GM12874 (cell line): ENCODE data around the gene CAPN10.

Experiments used
- TF ChIP-seq, protein P1 (sequence below): IDR thresholded peaks from 2 replicates; pipeline ENCODE4 v1.5.1; 2011; ENCODE audit warnings: low read depth, mild to moderate bottlenecking, control low read depth, low read length, moderate library complexity; ENCODE audit not compliant: insufficient read depth

Gene CAPN10

DNA sequence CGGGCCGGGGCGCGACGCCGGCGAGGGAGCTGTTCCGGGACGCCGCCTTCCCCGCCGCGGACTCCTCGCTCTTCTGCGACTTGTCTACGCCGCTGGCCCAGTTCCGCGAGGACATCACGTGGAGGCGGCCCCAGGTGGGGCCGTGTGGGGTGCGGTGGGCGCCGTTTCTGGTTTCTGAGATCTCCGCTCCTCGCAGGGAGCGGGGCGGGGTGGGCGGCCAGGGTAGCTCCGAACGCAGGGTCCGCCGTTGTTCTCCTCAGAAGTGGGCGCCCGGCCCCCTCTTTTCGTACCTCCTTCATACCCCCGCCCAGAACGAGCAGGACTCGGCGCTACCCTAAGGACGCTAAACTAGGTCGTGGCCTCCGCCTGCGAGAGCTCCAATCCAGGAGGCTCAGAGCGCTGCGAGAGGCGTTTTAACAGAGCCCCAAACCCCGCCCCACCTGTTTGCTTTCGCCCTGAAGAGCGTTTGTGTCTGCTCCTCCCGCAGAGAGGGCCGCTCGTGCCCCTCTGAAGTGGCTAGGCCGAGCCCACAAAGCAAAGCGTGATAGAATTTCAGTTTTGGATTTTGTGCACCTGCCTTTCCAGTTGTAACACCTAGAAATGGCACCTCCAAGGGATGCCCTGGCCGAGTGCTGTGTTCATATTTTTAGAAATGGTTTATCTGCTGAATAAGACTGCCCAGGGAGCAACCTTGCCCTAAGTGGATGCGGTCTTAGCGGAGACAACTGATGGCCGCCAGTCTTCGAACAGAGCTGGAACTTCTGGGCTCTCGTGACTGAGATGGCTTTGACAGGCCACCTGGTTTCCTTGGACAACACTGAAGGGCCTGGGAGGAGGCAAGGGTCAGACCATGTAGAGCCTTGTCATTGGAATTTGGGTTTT lies 626 bp downstream of the CAPN10 start:
- TF ChIP-seq, protein P1, sequence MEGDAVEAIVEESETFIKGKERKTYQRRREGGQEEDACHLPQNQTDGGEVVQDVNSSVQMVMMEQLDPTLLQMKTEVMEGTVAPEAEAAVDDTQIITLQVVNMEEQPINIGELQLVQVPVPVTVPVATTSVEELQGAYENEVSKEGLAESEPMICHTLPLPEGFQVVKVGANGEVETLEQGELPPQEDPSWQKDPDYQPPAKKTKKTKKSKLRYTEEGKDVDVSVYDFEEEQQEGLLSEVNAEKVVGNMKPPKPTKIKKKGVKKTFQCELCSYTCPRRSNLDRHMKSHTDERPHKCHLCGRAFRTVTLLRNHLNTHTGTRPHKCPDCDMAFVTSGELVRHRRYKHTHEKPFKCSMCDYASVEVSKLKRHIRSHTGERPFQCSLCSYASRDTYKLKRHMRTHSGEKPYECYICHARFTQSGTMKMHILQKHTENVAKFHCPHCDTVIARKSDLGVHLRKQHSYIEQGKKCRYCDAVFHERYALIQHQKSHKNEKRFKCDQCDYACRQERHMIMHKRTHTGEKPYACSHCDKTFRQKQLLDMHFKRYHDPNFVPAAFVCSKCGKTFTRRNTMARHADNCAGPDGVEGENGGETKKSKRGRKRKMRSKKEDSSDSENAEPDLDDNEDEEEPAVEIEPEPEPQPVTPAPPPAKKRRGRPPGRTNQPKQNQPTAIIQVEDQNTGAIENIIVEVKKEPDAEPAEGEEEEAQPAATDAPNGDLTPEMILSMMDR = no peak

GRCh38 chr2:240588006-240588655 lies 1.6 kb downstream of the CAPN10 start:
- TF ChIP-seq, protein P1 = no peak

DNA sequence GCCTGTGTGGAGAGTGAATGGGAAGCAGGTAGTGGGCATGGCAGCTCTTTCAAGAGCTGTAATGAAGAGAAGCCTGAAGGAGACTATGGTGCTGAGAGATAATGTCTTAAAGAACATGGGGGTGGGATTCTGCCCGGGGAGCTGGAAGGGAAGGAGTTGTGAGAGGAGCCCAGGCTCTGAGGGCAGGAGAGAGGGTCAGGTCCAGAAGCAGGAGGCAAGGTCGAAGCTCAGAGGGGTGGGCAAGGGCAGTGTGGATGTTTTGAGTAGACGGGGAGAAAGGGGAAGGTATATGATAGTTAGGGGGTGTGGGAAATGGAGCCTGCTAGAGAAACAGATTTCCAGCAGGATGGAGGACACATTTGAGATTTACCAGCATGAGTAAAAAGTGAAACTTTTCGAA lies 2.1 kb downstream of the CAPN10 start:
- TF ChIP-seq, protein P1 = no peak

DNA sequence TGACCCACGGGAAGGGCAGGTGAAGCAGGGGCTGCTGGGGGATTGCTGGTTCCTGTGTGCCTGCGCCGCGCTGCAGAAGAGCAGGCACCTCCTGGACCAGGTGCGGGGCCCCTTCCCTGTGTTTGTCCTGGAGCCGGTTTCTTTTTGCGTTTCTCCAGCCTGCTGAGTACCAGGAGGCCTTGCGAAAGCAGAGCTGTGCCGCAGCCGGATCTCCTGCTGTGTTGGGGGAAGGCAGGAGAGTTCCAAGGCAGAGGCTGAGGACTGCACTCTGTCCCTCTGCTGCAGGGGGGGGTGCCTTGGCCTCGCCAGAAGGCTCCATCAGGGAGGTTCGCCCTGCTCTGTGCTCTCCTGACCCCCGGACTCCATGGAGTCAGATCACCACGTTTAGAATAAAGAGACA lies 2.8 kb downstream of the CAPN10 start:
- TF ChIP-seq, protein P1 = no peak

- TF ChIP-seq, protein P1 = no peak
Observed at GRCh38 chr2:240589850-240590525, 3.5 kb downstream of the CAPN10 start.

- TF ChIP-seq, protein P1 = no peak
Observed at GRCh38 chr2:240590681-240591111, 4.2 kb downstream of the CAPN10 start.

DNA sequence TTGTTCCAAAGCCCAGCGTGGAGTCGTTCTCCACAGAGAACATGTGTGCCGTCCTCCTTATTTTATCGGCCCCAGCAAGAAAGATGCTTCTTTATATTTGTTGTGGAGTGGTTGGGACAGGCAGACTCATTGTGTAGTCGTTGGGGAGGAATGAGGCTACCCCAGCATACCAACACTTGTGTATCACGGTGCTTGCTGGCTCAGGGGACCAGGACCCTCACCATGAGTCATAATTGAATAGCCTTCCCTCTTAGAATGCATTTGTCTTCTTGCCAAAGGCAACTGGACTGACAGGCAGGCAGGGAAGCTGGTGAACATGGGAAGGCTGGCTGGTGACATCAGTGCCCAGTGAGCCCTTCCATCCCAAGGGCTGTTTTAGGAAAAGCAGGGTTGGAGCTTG lies 4.7 kb downstream of the CAPN10 start:
- TF ChIP-seq, protein P1 = no peak
